GM12872 (cell line): ENCODE data around the gene PTPRT.

ENCODE experiments used
- TF ChIP-seq, protein P1 (sequence below): IDR thresholded peaks from 3 replicates; pipeline ENCODE4 v1.5.1; 2011; ENCODE audit warnings: low read depth, mild to moderate bottlenecking, low read length, moderate library complexity; ENCODE audit not compliant: insufficient read depth

PTPRT gene

DNA sequence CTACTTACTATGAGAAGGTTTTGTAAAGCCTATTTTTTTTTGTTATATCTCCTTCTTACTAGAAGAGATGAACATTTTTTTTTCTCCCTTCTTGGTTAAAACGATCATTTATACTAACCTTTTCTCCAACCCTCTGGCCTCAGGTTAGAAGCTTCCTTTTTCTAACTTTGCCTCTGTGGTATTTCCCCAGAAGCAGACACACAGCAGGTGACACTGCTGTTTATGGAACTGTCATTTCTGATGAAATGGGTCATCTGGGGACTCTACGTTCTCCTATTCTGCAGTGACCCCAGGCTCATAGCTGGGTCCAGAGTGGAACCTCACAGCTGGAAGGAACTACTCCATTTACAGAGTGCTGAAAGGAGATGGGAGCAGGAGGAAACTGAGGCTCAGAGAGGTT is 825.3 kb downstream of the PTPRT start:
- TF ChIP-seq, protein P1, sequence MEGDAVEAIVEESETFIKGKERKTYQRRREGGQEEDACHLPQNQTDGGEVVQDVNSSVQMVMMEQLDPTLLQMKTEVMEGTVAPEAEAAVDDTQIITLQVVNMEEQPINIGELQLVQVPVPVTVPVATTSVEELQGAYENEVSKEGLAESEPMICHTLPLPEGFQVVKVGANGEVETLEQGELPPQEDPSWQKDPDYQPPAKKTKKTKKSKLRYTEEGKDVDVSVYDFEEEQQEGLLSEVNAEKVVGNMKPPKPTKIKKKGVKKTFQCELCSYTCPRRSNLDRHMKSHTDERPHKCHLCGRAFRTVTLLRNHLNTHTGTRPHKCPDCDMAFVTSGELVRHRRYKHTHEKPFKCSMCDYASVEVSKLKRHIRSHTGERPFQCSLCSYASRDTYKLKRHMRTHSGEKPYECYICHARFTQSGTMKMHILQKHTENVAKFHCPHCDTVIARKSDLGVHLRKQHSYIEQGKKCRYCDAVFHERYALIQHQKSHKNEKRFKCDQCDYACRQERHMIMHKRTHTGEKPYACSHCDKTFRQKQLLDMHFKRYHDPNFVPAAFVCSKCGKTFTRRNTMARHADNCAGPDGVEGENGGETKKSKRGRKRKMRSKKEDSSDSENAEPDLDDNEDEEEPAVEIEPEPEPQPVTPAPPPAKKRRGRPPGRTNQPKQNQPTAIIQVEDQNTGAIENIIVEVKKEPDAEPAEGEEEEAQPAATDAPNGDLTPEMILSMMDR, result no peak

DNA sequence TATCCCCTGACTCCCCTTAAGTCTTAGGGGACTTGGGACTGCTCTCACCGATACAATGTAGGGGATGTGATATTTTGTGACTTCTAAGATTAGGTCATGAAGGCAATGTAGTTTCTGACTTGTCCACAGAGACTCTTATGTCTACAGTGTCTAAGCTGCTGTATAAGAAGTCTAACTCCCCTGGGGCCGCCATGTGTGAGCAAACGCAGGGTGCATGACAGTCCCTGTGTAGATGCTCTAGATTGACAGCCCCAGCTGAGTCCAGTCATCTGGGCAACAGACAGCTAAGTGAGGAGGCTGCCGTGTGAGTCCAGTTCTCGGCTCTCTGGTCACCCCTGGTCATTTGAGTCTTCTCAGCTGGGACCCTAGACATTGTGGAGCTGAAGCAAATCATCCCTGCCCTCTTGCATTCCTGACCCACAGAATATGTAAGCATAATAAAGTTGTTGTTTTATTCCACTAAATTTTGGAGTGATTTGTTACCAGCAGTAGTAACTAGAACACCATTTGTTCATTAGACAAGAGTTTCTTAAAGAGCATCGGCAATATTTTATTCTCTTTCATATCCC is 828.2 kb downstream of the PTPRT start:
- TF ChIP-seq, protein P1, result no peak

DNA sequence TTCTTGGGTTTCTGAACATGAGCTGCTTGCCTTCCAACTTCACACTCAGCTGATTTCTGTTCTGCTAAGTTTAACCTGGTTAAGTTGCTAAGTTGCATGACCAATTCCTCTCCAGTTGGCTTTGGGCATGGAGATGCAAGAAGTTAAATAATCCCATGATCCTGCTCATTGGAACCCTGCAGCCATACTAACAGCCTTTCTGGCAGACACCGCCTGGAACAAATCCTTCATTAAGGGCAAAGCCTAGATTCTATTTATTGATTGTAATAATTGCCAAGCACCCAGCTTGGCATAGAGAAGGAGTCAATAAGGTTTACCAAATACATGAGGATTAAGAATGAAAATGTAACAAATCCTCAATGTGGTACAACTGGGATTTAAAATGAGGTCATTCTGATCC is 829.1 kb downstream of the PTPRT start:
- TF ChIP-seq, protein P1, result no peak

DNA sequence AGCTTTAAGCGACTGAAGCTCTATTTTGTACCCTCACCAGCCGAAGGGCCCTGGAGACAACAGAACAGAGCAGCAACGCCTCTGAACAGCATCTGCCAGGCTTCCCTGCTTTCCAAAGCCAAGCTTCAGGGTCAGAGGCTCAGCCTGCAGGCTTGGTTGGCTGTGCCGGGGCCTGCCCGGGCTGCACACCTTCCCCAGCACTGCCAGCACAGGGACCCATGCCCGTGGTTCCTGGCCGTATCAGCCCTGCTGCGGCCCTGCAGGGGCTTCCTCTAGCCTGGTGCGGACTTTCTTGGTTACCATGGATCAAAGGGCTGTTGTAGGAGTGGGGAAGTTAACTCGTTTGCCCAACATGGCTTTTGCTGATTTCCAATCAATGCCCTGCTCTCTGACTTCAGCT is 830.1 kb downstream of the PTPRT start:
- TF ChIP-seq, protein P1, result no peak

DNA sequence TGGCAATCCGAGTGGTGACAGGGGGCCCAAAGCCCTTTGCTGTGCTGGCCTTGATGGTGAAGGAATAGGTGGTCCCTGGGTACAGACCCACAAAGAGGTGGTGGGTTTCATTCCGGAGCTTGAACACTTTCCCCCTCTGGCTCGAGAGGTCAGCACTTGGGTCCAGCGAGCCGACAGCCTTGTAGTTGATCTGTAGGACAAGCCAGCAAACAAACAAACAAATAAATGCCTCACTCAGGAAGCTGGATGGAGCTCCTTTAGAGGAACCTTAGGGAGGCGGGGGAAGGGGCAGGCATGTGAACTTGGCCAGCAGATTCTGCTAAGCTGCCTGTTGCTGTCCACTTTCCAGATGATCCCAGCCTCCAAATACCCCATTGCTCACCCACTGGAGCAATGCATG is 837.6 kb downstream of the PTPRT start:
- TF ChIP-seq, protein P1, result no peak

DNA sequence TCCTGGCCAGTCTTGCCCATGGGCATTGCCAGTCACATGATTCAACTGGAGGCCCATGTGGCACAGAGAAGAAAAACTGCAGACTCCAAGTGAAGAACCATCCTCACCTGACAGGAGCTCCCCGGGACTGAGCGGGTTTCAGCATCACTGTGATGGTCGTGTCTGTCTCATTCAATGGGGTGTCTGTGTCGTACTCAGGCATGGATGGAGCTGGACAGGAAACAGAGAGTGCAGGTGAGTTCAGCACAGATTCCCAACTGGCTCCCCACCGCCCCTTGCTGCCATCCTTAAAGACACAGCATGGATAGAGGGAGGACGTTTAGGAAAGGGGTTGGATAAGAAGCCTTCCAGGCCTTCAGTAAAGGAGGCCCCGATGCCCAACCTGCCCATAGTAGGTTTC is 839.2 kb downstream of the PTPRT start:
- TF ChIP-seq, protein P1, result no peak

DNA sequence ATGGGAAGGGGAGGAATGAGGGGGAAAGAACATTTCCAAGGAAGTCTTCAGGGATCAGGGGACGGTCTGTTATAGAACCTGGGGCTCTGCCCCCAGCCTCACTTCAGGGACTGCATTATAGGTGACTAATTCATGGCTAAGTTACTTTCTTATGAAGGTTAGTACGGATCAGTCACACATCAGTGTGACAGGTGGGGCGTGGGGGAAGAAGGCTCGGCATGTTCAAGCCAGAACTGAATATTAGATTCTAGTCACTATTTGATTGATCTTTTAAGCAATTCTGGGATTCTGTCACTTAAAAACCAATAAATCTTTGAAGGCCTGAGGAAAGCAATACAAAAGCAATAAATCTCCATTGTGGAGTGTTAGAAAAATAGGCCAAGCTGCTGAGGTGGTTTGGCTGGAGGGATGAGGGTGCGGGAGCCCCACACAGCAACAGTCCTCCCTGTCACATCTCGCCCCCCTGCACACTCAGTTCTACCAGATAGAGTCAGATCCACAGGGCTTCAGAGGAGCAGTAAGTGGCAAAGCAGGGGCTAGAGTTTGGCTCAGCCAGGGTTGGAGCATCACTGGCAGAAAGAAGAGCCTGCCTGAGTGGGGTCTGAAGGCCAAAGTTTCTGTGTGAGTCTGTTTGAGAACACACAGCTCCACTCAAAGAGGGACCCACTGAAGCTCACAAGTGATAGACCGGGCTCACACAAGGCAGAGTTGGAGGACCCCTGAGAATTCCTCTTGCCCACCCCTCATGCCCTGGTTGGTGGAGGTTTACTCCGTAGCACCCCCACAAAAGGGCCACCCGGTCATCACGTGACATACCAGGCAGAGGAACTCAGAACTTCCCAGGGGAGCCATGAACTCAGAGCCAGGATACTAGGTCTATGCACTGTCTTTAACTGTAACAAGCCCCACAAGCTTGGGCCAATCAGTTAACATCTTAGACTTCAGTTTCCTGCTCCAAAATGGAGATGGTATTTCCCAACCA is 843.2 kb downstream of the PTPRT start:
- TF ChIP-seq, protein P1, result no peak
